HAP-1 (cell line): Measurements from ENCODE around the gene PBOV1.

ENCODE experiments used
- DNase-seq, 2 experiments: peaks; one replicate each; pipeline ENCODE4 v3.0.0-alpha.2; 2016 to 2020; ENCODE audit warnings: low spot score in 2 of 2
- H3K27me3 ChIP-seq: fragments of 250-450 bp; sonication (Bioruptor Pico); 2 replicates; pipeline ENCODE4 v1.5.1; 2020; ENCODE audit warnings: low read depth, mild to moderate bottlenecking, moderate library complexity
- H3K36me3 ChIP-seq: fragments of 250-450 bp; sonication (Bioruptor Pico); replicated peaks from 2 replicates; pipeline ENCODE4 v1.5.1; 2020; ENCODE audit warnings: mild to moderate bottlenecking
- H3K4me1 ChIP-seq: fragments of 250-450 bp; sonication (Bioruptor Pico); 2 replicates; pipeline ENCODE4 v1.5.1; 2020; ENCODE audit warnings: mild to moderate bottlenecking
- H3K4me3 ChIP-seq: fragments of 250-450 bp; sonication (Bioruptor Pico); 2 replicates; pipeline ENCODE4 v1.5.1; 2020; ENCODE audit warnings: mild to moderate bottlenecking, moderate library complexity
- H3K9me3 ChIP-seq: fragments of 250-450 bp; sonication (Bioruptor Pico); 2 replicates; pipeline ENCODE4 v1.5.1; 2020; ENCODE audit warnings: mild to moderate bottlenecking, moderate library complexity
- in situ Hi-C: fragments of 300-500 bp; cut with MboI; formaldehyde crosslinking; loops from 3 replicates; pipeline ENCODE4 v1.14.3; 2020; ENCODE audit warnings: low sequenced_read_pairs, inconsistent platforms, mixed read lengths

The PBOV1 gene

GRCh38 chr6:138246650-138247440 is 28.6 kb upstream of the PBOV1 start:
- H3K27me3 ChIP-seq = no peaks in the 10 kb centered on the region
- H3K4me3 ChIP-seq = no peak overlapping the region
- H3K9me3 ChIP-seq = no peaks in the 10 kb centered on the region; the same call in 1 of the 2 replicates
- DNase-seq = no peak
- in situ Hi-C loops = no loop called here
- H3K4me1 ChIP-seq = no peaks in the 10 kb centered on the region
- H3K36me3 ChIP-seq = no peaks in the 10 kb centered on the region

DNA sequence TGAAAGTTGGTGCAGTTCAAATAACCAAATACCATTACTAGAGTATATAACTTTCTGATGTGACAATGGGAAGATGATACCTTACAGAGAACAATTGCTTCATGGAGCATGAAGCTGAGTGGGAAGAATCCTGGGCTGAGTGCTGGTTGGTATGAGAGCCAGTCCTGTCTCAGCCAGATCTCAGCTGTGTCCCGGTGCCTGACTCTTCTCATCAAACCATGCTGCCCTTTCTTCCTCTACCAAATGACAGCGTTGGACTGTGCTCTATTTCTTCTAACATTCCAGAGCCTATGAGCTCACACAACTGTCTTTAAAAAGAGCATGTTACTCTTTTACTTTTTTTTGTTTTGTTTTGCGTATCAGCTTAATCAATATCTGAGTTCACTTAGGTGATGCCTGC is 27.5 kb upstream of the PBOV1 start:
- Histone ChIP-seq H3K36me3 (no peaks in the 10 kb centered on the region), H3K9me3 (no peaks in the 10 kb centered on the region; the same call in 1 of the 2 replicates), H3K4me1 (no peaks in the 10 kb centered on the region), H3K4me3 (no peak overlapping the region), H3K27me3 (no peaks in the 10 kb centered on the region)
- in situ Hi-C loops = no loop called here
- DNase-seq = no peak

DNA sequence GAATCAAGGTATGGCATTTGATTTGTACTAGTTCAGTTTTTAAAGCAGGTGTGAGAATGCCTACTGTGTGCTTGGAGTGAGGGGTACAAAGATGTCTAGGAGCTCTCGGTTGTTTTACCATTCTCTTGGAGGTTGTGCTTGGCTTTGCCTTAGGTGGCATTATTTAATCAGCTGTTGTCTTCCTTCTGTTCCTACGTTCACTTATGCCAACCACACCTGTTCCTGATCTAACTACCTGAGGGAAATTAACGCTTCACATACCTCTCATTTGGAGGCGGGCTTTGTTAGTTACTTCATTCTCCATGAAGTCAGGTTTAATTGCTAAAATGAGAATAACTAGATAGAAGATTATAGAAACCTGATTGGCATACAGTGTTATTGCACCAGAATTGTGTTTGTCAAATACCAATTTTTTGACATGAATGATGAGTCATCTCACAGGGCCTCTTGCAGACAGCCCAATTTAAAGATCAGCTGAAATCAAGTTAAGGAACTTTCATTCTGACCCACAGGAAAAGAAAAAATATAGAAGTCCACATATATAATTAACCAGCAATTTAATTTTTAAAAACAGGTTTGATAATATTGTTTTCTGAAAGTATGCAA is 24.8 kb upstream of the PBOV1 start:
- no peak for DNase-seq

DNA sequence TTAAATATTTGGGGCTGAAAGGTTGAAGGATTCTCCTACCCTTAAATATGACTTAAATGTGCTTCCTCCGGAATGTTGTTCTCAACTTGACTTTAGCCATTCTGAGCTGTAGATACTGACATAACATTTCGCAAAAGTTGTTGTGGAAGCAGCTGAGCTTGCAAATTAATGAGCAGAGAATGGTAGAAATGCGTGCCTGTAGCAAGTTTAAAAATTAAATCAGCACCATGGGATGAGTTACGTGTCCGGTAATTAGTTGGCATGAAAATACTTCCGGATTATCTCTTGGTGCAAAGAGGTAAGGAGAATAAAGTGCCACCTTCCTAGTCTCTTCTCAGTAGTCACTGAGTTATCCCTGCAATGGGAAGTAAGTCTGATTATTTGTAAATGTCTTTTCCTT is 23.6 kb upstream of the PBOV1 start:
- H3K4me3 ChIP-seq = no peak overlapping the region
- no peaks in the 10 kb centered on the region for H3K27me3 ChIP-seq
- H3K36me3 ChIP-seq = no peaks in the 10 kb centered on the region
- H3K4me1 ChIP-seq = no peaks in the 10 kb centered on the region
- no peaks in the 10 kb centered on the region for H3K9me3 ChIP-seq
- in situ Hi-C loops = no loop called here
- no peak for DNase-seq

More for the DNA sequence above, 24.8 kb upstream of the PBOV1 start:
- H3K27me3 ChIP-seq = no peaks in the 10 kb centered on the region
- H3K4me3 ChIP-seq = no peak overlapping the region
- H3K9me3 ChIP-seq = no peaks in the 10 kb centered on the region
- no peaks in the 10 kb centered on the region for H3K36me3 ChIP-seq
- in situ Hi-C loops = no loop called here
- no peaks in the 10 kb centered on the region for H3K4me1 ChIP-seq

DNA sequence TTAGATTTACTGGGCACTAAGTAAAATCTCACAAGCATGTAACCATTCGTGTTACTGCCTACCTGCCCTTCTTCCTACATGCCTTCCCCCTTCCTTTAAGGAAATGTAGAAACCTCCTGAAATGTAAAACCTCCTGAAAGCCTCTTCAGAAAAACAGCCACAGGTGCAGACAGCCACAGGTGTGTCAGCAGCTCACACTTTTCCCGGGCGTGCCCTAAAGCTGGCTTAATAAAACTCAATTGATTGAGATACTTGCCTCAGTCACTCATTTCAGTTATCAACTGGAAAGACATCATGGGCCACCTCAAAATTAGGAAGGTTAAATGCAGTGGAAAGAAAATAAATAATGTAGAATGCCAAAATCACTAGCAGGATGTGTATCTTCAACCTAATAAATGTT is 23.1 kb upstream of the PBOV1 start:
- no peak for DNase-seq
- Histone ChIP-seq H3K4me3 (no peak overlapping the region), H3K4me1 (no peaks in the 10 kb centered on the region), H3K9me3 (no peaks in the 10 kb centered on the region), H3K27me3 (no peaks in the 10 kb centered on the region), H3K36me3 (no peaks in the 10 kb centered on the region)
- in situ Hi-C loops = no loop called here

DNA sequence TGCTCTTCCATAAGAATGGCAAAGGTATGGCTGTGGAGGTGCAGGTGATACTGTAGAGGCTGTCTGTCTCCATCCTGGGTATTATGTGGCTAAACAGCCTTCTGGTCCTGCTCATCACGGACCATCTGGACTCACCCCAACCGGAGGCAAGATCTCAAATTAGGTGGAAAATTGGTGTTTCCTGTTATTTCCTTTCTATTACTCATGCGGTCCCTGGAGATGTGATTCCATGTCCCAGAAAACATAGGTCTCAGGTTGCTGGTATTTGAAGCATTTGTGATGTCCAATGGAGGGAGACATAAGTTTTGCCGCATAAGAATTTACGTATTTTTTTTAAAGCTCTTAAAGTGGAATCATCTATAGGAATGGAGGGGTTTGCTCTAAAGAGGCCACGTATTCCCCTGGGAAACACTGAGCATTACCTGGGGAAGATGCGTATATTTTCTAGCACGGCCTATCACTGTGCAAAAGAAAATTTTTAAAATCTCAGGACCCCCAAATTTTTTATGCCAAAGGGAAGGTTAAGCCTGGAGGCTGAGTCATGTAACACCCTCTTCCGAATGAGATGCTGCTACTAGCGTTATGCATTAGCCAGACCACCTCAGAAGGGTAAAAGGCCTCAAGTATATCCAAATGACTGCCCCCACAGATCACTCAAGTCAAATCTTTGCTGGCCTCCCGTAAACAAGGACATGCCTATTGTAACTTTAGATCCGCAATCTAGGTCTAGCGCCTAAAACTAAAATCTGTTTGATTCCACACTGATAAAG is 22.4 kb upstream of the PBOV1 start:
- Histone ChIP-seq H3K4me3 (no peak overlapping the region), H3K4me1 (no peaks in the 10 kb centered on the region), H3K9me3 (no peaks in the 10 kb centered on the region), H3K27me3 (no peaks in the 10 kb centered on the region), H3K36me3 (no peaks in the 10 kb centered on the region)
- in situ Hi-C loops = no loop called here
- DNase-seq = no peak

GRCh38 chr6:138239774-138240173 is 21.5 kb upstream of the PBOV1 start:
- H3K9me3 ChIP-seq = no peaks in the 10 kb centered on the region
- no peaks in the 10 kb centered on the region for H3K36me3 ChIP-seq
- H3K4me3 ChIP-seq = no peak overlapping the region
- in situ Hi-C loops = no loop called here
- DNase-seq = no peak
- H3K27me3 ChIP-seq = no peaks in the 10 kb centered on the region
- H3K4me1 ChIP-seq = no peaks in the 10 kb centered on the region

DNA sequence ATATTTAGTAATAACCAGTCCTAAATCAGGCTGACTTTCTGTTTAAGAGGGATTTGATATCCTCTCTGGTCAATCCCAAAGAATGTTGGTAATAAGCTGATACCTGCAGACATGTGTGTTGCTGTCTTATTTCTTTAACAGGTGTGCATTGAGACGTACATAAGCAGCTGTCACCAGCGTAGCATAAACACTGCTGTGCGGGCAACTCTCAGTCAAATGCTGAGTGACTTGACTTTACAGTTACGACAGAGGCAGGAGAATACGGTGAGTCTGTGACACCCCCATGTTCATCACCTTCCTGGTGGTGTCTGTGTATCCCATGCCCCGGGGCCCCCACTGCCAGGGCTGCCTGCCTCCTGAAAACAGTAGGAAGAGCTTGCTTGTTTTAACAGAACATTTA is 20.1 kb upstream of the PBOV1 start:
- H3K9me3 ChIP-seq = no peaks in the 10 kb centered on the region
- no peaks in the 10 kb centered on the region for H3K4me1 ChIP-seq
- H3K4me3 ChIP-seq = no peak overlapping the region
- H3K36me3 ChIP-seq = no peaks in the 10 kb centered on the region
- DNase-seq = no peak
- no peaks in the 10 kb centered on the region for H3K27me3 ChIP-seq
- in situ Hi-C loops = no loop called here

GRCh38 chr6:138237463-138237862 is 19.2 kb upstream of the PBOV1 start:
- Histone ChIP-seq H3K9me3 (no peaks in the 10 kb centered on the region), H3K36me3 (no peaks in the 10 kb centered on the region), H3K4me1 (no peaks in the 10 kb centered on the region), H3K27me3 (no peaks in the 10 kb centered on the region), H3K4me3 (no peak overlapping the region)
- no peak for DNase-seq
- in situ Hi-C loops = no loop called here

- DNase-seq = no peak
- H3K27me3 ChIP-seq = no peaks in the 10 kb centered on the region
- no peaks in the 10 kb centered on the region for H3K36me3 ChIP-seq
- in situ Hi-C loops = no loop called here
- H3K9me3 ChIP-seq = no peaks in the 10 kb centered on the region
- no peaks in the 10 kb centered on the region for H3K4me1 ChIP-seq
- H3K4me3 ChIP-seq = no peak overlapping the region
These were observed 17.4 kb upstream of the PBOV1 start for GRCh38 chr6:138235693-138236092.

DNA sequence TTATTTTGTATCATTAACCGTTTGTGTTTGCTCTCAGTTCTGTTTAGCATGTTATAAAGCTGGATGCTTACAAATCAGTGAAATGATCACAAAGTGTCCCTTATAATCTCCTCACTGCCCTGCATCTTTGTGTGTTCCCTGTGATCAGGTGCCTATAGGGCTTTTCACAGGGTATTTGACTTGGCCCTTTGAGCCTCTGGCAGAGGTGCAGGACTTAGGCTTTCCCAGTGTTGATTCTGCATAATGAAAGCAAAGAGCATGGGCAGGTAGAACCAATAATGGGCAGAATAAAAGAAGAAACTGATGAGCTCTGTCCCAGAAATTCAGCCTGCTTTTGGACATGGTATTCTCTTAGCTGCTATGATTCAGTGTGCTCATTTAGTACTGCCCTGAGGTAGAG is 16.9 kb upstream of the PBOV1 start:
- Histone ChIP-seq H3K4me1 (no peaks in the 10 kb centered on the region), H3K27me3 (no peaks in the 10 kb centered on the region), H3K4me3 (no peak overlapping the region), H3K36me3 (no peaks in the 10 kb centered on the region), H3K9me3 (no peaks in the 10 kb centered on the region)
- no peak for DNase-seq
- in situ Hi-C loops = no loop called here

DNA sequence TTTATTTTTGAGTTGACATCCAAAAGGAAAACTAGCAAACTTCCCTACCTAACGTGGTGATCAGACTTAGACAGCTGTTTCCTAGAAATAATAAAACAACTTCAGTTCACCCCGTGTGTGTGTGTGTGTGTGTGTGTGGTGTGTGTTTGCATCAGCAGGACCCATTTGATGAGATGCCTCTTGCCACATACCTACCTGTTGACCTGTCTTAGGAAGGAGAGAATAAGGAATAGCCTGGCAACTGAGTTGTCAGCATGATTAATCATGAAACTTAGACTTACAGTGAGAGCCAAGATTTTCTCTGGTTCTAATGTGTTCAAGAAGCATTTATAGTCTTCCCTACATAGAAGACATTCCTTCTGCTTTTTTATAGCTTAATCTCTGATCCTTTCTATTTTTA is 16.1 kb upstream of the PBOV1 start:
- Histone ChIP-seq H3K9me3 (no peaks in the 10 kb centered on the region), H3K4me1 (no peaks in the 10 kb centered on the region), H3K27me3 (no peaks in the 10 kb centered on the region), H3K4me3 (no peak overlapping the region), H3K36me3 (no peaks in the 10 kb centered on the region)
- in situ Hi-C loops = no loop called here
- no peak for DNase-seq

DNA sequence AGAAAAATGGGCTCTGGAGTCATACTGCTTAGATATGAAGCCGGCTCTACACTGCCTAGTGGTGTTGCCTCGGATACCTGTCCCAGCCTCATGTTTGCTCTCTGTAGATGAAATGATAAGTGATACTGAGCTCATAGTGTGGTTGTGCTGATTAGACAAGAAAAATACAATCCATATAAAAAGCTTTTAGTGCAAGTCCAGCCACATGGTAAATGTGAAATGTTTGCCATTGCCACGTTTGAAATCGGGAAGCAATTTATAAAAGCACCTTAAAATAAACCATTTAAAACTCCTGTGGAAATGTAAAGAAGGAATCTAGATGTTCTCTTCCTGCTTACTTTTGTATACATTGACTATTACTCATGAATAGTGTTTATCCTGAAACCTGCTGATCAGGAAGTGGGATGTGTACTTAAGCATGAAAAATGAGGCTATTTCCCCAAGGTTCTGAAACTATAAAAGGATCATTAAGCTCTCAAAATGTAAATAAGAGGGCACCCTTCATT is 13.1 kb upstream of the PBOV1 start:
- H3K4me3 ChIP-seq = no peak overlapping the region
- no peak for DNase-seq
- no peaks in the 10 kb centered on the region for H3K27me3 ChIP-seq
- H3K36me3 ChIP-seq = no peaks in the 10 kb centered on the region
- no peaks in the 10 kb centered on the region for H3K4me1 ChIP-seq
- H3K9me3 ChIP-seq = no peaks in the 10 kb centered on the region
- in situ Hi-C loops = no loop called here

DNA sequence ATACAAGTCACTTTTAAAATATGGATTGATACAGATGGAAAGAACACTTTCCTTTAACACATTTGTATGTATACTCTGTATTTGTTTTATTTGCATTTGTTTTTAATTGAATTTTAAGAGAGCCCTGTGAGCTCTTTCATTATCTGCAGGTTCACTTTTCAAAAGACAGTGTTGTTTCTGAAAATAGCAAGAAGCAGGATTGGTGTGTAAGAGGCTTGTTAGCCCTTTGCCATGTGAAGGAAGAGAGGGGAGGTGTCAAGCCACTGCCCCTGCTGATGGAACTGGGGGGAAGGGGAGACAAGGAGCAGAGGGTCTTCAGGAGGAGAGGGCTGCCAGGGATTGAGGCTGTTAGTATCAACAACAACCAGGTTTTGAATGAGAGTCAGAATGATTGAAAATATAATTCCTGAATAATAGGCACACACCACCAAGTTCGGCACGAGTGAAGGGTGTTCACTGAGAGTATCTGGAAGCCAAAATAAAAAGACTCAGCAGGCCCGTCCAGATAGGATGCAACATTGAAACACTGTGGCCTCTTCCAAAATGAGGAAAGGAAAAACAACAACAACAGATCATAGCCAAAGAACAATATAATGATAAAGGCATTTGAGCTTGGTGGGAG is 12.6 kb upstream of the PBOV1 start:
- in situ Hi-C loops = no loop called here
- H3K4me3 ChIP-seq = no peak overlapping the region
- H3K27me3 ChIP-seq = no peaks in the 10 kb centered on the region
- DNase-seq = no peak
- H3K9me3 ChIP-seq = no peaks in the 10 kb centered on the region
- H3K36me3 ChIP-seq = no peaks in the 10 kb centered on the region
- H3K4me1 ChIP-seq = no peaks in the 10 kb centered on the region
